ENCODE results near the gene ACOX1.

DNA sequence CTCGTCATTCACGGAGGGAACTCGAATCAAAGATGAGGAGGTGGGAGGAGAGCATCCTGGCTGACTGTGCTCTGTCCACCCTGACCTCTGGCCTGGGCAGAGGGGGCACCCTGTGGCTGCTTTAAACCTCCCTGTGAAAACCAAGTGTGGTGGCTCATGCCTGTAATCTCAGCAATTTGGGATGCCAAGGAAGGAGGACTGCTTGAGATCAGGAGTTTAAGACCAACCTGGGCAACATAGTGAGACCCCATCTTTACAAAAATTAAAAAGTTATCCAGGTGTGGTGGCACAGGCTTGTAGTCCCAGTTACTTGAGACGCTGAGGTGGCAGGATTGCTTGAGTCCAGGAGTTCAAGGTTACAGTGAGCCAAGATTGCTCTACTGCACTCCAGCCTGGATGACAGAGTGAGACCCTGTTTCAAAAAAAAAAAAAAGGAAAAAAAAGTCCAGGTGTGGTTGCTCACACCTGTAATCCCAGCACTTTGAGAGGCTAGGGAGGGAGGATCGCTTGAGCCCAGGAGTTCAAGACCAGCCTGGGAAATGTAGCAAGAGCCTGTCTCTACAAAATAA is 15.9 kb upstream of the ACOX1 start:
- TF ChIP-seq, protein P1, sequence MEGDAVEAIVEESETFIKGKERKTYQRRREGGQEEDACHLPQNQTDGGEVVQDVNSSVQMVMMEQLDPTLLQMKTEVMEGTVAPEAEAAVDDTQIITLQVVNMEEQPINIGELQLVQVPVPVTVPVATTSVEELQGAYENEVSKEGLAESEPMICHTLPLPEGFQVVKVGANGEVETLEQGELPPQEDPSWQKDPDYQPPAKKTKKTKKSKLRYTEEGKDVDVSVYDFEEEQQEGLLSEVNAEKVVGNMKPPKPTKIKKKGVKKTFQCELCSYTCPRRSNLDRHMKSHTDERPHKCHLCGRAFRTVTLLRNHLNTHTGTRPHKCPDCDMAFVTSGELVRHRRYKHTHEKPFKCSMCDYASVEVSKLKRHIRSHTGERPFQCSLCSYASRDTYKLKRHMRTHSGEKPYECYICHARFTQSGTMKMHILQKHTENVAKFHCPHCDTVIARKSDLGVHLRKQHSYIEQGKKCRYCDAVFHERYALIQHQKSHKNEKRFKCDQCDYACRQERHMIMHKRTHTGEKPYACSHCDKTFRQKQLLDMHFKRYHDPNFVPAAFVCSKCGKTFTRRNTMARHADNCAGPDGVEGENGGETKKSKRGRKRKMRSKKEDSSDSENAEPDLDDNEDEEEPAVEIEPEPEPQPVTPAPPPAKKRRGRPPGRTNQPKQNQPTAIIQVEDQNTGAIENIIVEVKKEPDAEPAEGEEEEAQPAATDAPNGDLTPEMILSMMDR (IDR thresholded peaks at IDR 0.05), result no peak
- TF ChIP-seq POLR2A (IDR thresholded peaks at IDR 0.05) (no peak), POLR2AphosphoS5 (IDR thresholded peaks at IDR 0.05) (no peak)

Measured in stomach (tissue), 4 donors.